Heart right ventricle (tissue), 16 donors: Measurements from ENCODE around the gene PKHD1. TPM values are rescaled to one million over a fixed set of nuclear protein-coding genes. Genes with fewer than 3 reads are reported as not detected.
"Not testable (repeated sequence)": the region's sequence is repeated elsewhere in the genome, so short reads cannot be mapped to it uniquely, and the experiment has no call there.

Experiments
- ATAC-seq, 8 donors: fragments of 200-7000 bp; cut with Tn5 transposase; one replicate each; pipeline ENCODE4 v1.9.1; 2020; ENCODE audit warnings: mild to moderate bottlenecking in 8 of 8, moderate library complexity in 8 of 8, moderate number of reproducible peaks in 1 of 8
- DNase-seq, 2 donors: peaks; one replicate each; pipeline ENCODE4 v3.0.0-alpha.2; 2020
- H3K27ac ChIP-seq, 10 donors: fragments of 200-600 bp; sonication (generic) in 2 of 10; one replicate each; pipeline versions ENCODE4 v1.5.0 to v1.8.0; 2020 to 2022; ENCODE audit warnings: mild to moderate bottlenecking in 3 of 10
- H3K27me3 ChIP-seq, 7 donors: fragments of 200-600 bp; one replicate each; pipeline ENCODE4 v1.8.0; 2021 to 2022; ENCODE audit warnings: mild to moderate bottlenecking in 2 of 7
- H3K36me3 ChIP-seq, 9 donors: fragments of 200-600 bp; sonication (generic) in 1 of 9; one replicate each; pipeline versions ENCODE4 v1.5.0 to v1.8.0; 2020 to 2022; ENCODE audit warnings: mild to moderate bottlenecking in 2 of 9
- H3K4me1 ChIP-seq, 9 donors: fragments of 200-600 bp; sonication (generic) in 1 of 9; one replicate each; pipeline versions ENCODE4 v1.5.0 to v1.8.0; 2020 to 2022; ENCODE audit warnings: mild to moderate bottlenecking in 4 of 9
- H3K4me3 ChIP-seq, 10 donors: fragments of 200-600 bp; sonication (generic) in 2 of 10; one replicate each; pipeline versions ENCODE4 v1.5.0 to v1.8.0; 2020 to 2022; ENCODE audit warnings: mild to moderate bottlenecking in 7 of 10, moderate library complexity in 2 of 10
- H3K9me3 ChIP-seq, 11 donors: fragments of 200-600 bp in 10 of 11; sonication (generic) in 2 of 11; one replicate each; pipeline versions ENCODE4 v1.5.0 to v1.8.0; 2013 to 2022; ENCODE audit warnings: mild to moderate bottlenecking in 2 of 11, control low read depth in 1 of 11, moderate library complexity in 1 of 11
- CTCF ChIP-seq, 9 donors: fragments of 200-600 bp; sonication (generic) in 2 of 9; IDR thresholded peaks; one replicate each; pipeline versions ENCODE4 v1.5.0 to v1.8.0; 2021 to 2022; ENCODE audit warnings: antibody characterized with exemption in 9 of 9, mild to moderate bottlenecking in 5 of 9, moderate library complexity in 1 of 9
- WGBS, 2 donors: extraction: QIAGEN DNeasy Blood & Tissue Kit; methylation state at CpG; one replicate each; pipeline ENCODE4 v1.1.7; 2013; ENCODE audit warnings: inconsistent platforms in 1 of 2; 5-methylcytosine and 5-hydroxymethylcytosine counted together
- intact Hi-C, 10 donors: fragments of 100-400 bp; cut with DNase I; formaldehyde crosslinking; loops; one replicate each; pipeline versions ENCODE4 v1.11.1 to v1.14.2; 2022
- polyA plus RNA-seq, 2 donors: library from polyadenylated mRNA; stranded (reverse); fragments of 200-250 nt; gene quantifications; one replicate each; pipeline ENCODE4 v1.2.3, GENCODE V29; 2013
- total RNA-seq, 10 donors: library from RNA; stranded (reverse); fragmentation: NEBNext Ultra II Directional in 3 of 10; extraction: Animal tissue kit (Norgen Biotek cat#: 25700) in 3 of 10; gene quantifications; one replicate each; pipeline versions ENCODE4 v1.2.1 to v1.2.4, GENCODE V29; 2021 to 2023
- donor health status: Arrhythmogenic right ventricular cardiomyopathy.
- donor health status: ischemic (EF 13 %, LVEDD 7.1; RV severe dilation, severe dysfunction).
- donor health status: healthy with polysubstance abuse.
- donor health status: DM: no; HTN: yes; CAD: no.
- donor health status: DM: no; HTN: no; CAD: no.
- donor health status: ischemic (EF 25% LVEDD 6.9; RV normal size, moderate dysfunction).
- donor health status: ischemic (EF 25% LVEDD 5.7; RV mildly dilated, moderate dysfunction).
- donor health status: healthy.
- donor health status: DM: yes; HTN: yes; CAD: no.
- donor health status: Ischemic cardiomyopathy.
- donor health status: ischemic (EF 35%, LVEDD 5.7; RV mildly dilated, moderate dysfunction).
- donor health status: nonischemic (EF 11% LVEDD 7.7; RV severe dilation, severe dysfunction).
- donor health status: DM: yes; HTN: yes; CAD: no.
- donor health status: PGD.
- donor health status: ischemic (EF 29% LVEDD 5.4; RV normal size, mild dysfunction).
- donor health status: nonischemic (EF 23%, LVEDD 6.1; RV moderate dilation, normal function).

Gene PKHD1
- total and polyA plus RNA-seq, 12 donors = under 0.01 to 0.07 (median 0.02) TPM; not detected in 7

GRCh38 chr6:51954681-51955080, 132.7 kb downstream of the PKHD1 start:
- no peak for ATAC-seq

DNA sequence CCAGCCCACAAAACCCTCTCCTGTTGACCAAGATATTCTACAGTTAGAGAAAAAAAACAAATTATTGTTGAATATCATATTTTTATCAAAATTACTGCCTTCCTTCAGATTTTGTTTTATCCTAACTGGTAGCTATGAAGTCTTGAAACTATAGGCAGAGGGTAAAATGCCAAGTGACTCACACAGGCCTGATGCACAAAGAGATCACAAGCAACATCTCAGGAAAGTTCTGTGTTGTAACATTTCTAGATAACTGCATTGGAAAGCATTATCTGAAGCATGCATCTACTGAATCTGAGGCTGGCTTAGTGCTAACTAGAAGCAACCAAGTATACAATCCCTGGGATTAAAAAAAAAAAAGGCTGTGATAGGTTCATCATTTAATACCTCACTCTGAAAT, 134.2 kb downstream of the PKHD1 start:
- Histone ChIP-seq H3K4me3 (no peak overlapping the region), H3K36me3 (no peaks in the 10 kb centered on the region), H3K9me3 (no peaks in the 10 kb centered on the region), H3K27me3 (peaks cover 0 to 10% (median 0%) of the 10 kb centered on the region in 7 donors), H3K4me1 (no peaks in the 10 kb centered on the region), H3K27ac (no peak overlapping the region)
- ATAC-seq (no peak), DNase-seq (no peak)
- intact Hi-C loops = loop anchor here in 2 of 10 donors (10.0 kb wide), 1 partner anchor 418 kb away; no protein-coding TSS in a partner anchor
- TF ChIP-seq CTCF (IDR thresholded peaks at IDR 0.05) = no peak

More at GRCh38 chr6:51954681-51955080, 132.7 kb downstream of the PKHD1 start:
- Histone ChIP-seq H3K27me3 (peaks cover 0 to 10% (median 0%) of the 10 kb centered on the region in 7 donors), H3K4me3 (no peak overlapping the region), H3K9me3 (no peaks in the 10 kb centered on the region), H3K27ac (no peak overlapping the region), H3K4me1 (no peaks in the 10 kb centered on the region), H3K36me3 (no peaks in the 10 kb centered on the region)
- no peak for DNase-seq
- intact Hi-C loops = loop anchor here in 6 of 10 donors (5.0 to 10.0 kb wide), 3 partner anchors 420 to 1137 kb away; partner anchors contain the start of gene TFAP2B (in 5 of the 6)
- 75 to 76% methylated on average over 3 of the region's 3 CpGs for WGBS, 2 donors
- TF ChIP-seq CTCF (IDR thresholded peaks at IDR 0.05) = no peak

- Histone ChIP-seq H3K27ac (no peak overlapping the region), H3K36me3 (no peaks in the 10 kb centered on the region), H3K27me3 (peaks cover 0 to 10% (median 3%) of the 10 kb centered on the region in 7 donors), H3K9me3 (no peaks in the 10 kb centered on the region), H3K4me3 (no peak overlapping the region), H3K4me1 (no peaks in the 10 kb centered on the region)
- no peak for TF ChIP-seq CTCF (IDR thresholded peaks at IDR 0.05)
- ATAC-seq (no peak), DNase-seq (no peak)
- intact Hi-C loops = loop anchor here in 2 of 10 donors (10.0 kb wide), 1 partner anchor 417 kb away; no protein-coding TSS in a partner anchor
Observed at GRCh38 chr6:51951924-51952323, 135.5 kb downstream of the PKHD1 start.

DNA sequence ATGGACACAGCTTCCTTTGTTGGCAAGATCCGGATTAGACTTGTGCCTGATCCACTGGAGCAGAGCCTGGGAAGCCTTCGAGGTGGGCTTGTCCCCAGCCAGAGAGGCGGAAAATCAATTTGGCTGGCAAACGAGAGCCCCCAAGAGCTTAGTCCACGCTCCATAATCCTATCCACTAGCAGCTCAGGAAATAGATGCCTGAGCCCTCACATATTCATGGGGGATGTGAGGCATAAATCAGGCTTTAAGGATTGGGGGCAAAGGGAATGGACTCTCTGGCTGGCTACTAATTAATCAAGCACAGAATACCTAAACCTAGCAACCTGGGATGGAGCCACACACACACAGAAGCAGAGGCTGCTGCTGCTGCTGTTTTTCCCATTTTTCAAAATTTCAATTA, 137.9 kb downstream of the PKHD1 start:
- no peak for ATAC-seq
- Histone ChIP-seq H3K27ac (no peak overlapping the region), H3K4me1 (no peaks in the 10 kb centered on the region), H3K27me3 (peaks cover 0 to 10% (median 3%) of the 10 kb centered on the region in 7 donors), H3K36me3 (no peaks in the 10 kb centered on the region), H3K9me3 (no peaks in the 10 kb centered on the region), H3K4me3 (no peak overlapping the region)
- intact Hi-C loops = no loop called here
- DNase-seq = no peak
- 70 to 72% methylated on average over 5 of the region's 5 CpGs for WGBS, 2 donors
- TF ChIP-seq CTCF (IDR thresholded peaks at IDR 0.05) = no peak

- H3K4me1 ChIP-seq, ATAC-seq, H3K27me3 ChIP-seq, H3K36me3 ChIP-seq, H3K27ac ChIP-seq, intact Hi-C loops, H3K4me3 ChIP-seq, DNase-seq, H3K9me3 ChIP-seq: not testable (repeated sequence)
- WGBS, 2 donors = 34 to 36% methylated on average over 2 of the region's 2 CpGs
Observed at GRCh38 chr6:51939695-51940094, 147.7 kb downstream of the PKHD1 start.
